ENCODE results near the gene RELCH.

The RELCH gene

DNA sequence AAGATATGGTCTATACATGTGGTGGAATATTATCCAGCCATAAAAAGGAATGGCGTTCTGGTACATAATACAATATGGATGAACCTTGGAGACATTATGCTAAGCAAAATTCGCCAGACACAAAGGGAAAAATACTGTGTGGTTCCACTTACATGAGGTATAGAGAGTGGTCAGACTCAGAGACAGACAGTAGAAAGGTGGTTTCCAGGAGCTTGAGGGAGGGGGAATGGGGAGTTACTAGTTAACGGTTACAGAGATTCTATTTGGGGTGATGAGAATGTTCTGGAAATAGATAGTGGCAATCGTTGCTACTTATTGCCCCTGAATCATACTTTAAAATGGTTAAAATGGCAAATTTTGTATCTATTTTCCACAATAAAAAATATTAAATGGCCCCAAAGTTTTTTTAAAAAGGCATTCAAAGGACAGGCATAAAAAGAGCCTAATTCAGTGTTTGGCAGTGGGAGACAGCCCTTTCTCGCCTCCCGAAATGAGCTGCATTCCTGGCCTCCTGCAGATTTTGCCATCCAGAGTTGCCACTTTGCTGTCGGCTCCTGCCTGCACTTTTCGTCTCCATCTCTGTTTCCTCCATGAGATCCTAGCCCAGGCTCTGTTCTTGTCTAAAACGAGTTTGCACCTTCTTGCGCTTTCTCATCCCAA, 151.5 kb downstream of the RELCH start:
- DNase-seq (ENCODE audit: extremely low read depth in 1 of 2, low read depth in 1 of 2), result no peak

DNA sequence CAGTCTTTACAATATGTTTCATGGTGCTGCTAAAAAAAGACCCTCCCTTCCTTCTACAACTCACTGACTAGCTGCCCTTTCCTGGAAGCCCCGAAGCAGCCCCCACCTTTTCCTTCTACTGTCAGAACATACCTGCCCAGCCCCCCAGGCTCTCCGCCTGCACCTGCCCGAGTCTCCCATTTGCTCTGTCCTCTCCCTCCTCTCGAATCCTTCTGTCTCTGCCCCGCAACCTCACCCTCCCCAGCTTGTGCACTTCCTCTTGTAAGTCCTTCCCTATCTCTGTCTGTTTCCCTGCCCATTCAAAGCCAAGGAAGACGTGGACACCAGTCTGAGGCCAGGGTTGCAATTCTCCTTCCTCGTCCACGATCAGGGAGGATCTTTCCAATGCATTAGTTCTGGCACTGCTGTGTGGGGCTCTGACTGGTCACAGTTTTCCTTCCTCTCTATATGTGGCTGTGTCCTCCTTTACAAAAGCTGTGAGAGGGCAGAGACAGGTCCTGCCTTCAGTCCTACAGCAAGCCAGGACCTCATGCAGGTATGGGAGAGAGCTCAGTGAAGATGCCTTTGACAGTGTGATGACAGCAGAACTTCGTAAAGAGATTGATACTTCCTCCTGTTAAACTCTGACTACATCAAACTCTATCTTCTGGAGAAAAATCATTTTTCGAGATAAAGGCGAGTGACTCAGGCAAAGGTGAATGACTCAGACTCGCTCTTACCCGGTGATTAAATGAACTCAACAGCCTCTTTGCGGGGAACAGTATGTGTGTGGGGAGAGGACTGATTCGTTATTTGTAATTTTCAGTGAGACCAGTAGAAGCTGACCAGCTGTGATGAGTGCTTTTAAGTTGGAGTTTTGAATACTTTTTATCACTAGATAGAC, 152.3 kb downstream of the RELCH start:
- no peak for DNase-seq (ENCODE audit: extremely low read depth in 1 of 2, low read depth in 1 of 2)

DNA sequence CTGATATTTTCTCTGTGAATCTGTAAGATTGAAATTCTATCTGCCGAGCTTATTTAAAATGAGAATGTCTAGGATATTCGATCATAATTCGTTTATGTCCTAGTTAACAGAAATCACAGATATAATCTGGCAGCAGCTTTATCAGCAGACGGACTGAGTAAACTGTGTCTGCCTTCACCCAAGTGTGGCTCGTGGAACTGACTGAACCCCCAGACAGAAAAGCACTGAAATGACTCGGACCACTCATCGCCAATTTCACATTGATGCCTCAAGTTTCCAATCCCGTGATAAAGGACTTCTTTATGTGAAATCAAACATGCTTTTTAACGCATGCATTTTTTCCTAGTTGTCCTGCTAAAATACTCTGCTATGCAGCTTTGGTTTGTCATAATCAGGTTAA, 153.9 kb downstream of the RELCH start:
- no peak for DNase-seq (ENCODE audit: extremely low read depth in 1 of 2, low read depth in 1 of 2)

DNA sequence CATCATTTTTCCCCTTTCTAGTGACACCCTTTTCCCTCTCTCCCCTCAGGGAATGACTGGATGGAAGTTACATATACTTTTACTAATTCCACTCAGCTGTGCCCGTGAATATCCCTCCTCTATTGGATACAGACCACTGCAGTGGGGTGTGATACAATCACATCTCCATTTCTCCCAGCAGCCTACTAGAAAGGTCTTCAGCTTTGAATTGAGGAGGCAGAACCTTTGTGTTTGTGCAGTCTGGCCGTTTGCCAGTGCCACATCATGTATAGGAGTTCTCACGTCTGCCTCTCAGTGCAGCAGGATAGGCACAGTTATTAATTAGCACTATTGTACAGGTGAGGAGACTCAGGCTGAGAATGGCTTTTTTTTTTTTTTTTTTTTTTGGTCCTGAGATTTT, 154.4 kb downstream of the RELCH start:
- DNase-seq (ENCODE audit: extremely low read depth in 1 of 2, low read depth in 1 of 2), result no peak

DNA sequence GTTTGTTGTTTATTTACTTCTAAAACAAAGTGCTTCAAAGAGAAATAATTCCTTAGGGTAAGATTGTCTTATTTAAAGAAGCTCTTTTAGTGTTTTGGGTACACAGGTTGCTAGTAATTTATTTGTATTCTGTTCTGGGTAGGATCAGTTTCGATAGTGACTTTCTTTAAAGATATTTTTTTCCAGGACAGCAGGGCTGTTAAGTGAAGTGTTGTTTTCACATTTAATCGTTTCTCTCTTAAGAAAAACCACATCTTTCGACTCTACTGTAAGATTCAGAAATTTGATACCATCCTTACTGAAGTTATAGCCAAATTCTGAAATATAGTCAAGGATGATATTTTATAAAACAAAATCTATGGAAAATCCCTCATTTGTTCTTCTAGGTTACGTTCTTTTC, 155.8 kb downstream of the RELCH start:
- no peak for DNase-seq (ENCODE audit: extremely low read depth in 1 of 2, low read depth in 1 of 2)

DNA sequence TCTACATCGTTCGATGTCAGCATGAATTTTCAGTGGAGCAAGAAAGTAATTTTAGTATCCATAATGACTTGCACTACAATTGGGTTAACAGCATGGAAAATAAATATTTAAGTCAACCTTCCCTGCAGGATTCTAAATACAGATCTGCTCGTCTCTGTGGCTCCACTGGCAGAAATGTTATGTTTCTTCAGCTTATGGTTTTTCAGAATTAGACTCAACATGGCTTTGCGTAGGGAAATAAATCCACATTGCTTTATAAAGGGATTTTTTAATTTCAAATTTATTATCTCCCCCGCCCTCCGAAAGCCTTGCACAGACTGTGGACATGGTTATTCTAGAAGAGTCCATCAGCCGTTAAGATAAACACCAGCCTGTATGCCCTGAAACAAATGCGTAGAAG, 156.3 kb downstream of the RELCH start:
- DNase-seq (ENCODE audit: extremely low read depth in 1 of 2, low read depth in 1 of 2), result no peak

DNA sequence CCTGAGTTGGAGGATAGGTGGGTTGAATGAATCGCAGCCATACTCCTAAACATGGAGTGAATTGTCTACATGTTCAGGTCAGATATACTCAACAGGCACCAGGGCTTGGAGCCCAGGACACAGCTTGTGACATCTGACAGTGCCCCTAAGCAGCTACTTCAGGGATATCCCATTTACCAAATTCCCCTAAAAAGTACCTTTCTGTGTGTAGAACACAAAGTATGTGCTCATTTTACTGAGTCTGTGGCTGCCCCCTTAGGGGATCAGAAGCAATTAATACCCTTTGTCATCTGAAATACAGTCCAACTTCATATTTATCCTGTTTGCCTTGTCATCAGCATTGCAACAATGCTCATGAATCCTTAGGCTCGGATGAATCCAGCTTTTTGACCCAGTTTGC, 158.9 kb downstream of the RELCH start:
- no peak for DNase-seq (ENCODE audit: extremely low read depth in 1 of 2, low read depth in 1 of 2)

DNA sequence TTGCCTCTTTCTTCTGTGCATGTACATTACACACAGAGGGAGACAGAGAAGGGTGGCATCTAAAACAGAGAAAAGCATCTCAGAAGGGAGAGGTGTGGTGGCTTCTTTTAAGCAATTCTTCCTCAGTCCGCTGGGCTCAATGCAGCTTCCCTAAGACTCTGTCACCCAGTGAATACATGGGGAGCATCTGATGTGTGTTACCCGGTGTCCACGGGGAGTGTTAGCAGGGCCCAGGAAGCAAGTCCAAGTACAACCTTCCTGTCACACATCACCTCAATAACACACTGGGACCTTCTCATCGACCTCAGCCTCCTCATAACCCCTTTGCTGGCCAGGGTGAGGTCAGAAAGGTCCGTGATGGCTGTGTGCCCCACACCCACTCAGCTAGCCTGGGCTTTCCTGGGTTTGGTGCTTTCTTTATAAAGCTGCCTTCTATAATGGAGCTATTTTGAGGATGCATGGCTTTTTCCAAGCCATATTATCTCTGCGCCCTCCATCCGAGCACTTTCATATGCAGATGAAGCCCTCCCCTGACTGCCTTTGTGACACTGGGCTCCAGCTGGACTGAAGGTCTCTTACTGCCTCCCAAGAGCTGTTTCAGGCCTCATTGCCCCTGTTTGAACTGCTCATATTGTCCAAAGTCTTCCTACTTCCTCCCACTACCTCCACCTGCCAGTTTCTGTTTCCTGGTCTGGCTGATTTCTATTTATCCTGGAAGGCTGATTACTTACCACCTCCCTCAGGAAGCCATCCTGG, 159.5 kb downstream of the RELCH start:
- DNase-seq (ENCODE audit: extremely low read depth in 1 of 2, low read depth in 1 of 2), result no peak

DNA sequence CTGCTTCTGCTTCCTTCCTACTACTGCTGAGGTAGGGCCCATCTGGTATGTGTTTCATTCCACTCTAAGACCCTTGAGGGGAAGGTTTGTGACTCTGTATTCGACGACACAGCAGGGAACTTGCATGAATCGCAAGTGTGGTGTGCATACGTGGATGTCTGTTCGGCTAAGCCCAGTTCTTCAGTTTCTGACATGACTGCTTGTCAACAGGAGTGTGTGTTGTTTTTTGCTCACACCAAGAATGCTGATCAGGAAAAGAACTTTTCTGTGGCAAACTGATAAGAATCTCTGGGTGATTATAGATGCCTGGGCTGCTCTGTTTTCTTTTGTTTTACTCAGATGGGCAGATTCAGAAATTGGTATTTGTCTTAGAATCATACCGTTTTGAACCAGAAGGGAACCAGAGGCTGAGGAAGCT, 160.0 kb downstream of the RELCH start:
- DNase-seq (ENCODE audit: extremely low read depth in 1 of 2, low read depth in 1 of 2), result no peak

DNA sequence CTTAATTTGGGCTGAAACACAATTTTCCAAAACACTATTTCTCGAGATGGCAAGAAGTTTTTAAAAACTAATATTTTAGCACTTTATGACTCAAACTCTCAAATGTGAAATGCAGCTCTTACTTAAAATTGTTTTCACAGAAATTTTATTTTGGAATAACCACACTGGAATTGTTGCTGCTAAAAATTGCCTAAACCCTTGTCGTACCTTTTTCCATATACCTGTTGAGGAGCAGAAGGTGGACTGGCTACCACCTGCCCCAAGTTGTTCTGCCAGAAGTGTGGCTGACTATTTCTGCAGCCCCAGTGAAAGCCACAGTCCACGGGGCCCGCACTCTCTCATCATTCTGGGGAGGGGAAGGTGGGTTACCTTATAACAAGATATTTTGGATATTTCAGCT, 161.4 kb downstream of the RELCH start:
- no peak for DNase-seq (ENCODE audit: extremely low read depth in 1 of 2, low read depth in 1 of 2)

DNA sequence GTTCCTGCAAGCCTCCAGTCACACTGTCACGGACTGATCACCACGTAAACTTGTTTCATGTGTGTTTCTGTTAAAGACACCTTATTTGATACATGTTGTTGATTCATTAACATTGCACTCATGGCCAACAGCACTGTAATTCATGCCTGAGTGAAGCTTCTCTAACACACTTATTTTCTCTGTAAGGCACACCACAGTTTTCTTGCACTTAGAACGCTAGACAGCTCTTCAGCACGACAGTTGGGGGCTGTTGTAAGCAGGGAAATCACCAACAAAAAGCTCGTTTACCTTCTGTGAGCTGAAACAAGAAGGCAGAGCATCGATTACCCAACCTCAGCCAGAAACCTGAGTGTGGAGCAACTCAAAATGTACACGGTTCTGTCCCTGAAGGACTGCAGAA, 166.1 kb downstream of the RELCH start:
- no peak for DNase-seq (ENCODE audit: extremely low read depth in 1 of 2, low read depth in 1 of 2)

DNA sequence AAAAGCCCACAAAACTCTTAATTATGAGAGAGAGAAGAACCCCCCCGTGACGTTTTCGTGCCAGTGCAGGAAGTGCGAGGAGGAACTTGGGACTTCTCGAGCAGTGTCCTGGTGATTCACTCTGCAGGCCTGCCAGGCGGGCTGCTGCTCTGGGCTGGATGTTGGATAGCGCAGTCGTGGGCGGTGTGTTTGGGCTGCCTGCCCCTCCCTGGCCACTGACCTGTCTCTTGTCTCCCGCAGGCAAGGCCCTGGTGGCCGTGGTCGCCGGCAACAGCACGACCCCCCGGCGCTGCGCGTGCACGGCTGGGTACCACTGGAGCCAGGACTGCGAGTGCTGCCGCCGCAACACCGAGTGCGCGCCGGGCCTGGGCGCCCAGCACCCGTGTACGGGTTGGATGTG, 167.1 kb downstream of the RELCH start:
- no peak for DNase-seq (ENCODE audit: extremely low read depth in 1 of 2, low read depth in 1 of 2)

DNA sequence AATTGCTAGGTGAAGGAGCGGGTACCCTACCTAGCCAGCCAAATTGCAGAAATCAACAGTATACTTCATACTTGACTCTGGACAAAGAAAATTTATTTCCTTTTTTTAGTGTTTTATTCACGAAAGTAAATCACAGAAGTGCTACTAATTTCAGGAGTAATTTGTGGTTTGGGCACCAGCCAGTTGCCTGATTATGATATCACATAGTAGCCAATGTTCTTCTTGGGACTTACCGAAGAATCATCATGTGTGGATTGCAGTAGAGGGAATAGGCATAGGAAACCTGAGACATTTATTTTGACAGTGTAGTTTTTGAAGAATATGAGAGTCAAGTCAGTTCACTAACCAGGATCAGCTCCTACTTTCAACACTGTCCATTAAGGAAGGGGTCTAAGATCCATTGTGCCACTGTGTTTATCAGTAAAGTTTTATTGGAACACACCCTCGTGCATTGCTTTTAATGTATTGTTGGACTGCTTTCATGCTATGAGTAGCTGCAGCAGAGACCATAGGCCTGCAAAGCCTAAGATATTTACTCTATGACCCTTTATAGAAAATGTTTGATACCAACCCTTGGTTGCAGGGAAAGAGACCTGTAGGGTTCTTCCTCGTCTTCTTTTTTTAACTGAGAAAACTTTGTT, 170.1 kb downstream of the RELCH start:
- DNase-seq (ENCODE audit: extremely low read depth in 1 of 2, low read depth in 1 of 2), result no peak
